ENCODE measurements around the gene RAB7A.

RAB7A gene

DNA sequence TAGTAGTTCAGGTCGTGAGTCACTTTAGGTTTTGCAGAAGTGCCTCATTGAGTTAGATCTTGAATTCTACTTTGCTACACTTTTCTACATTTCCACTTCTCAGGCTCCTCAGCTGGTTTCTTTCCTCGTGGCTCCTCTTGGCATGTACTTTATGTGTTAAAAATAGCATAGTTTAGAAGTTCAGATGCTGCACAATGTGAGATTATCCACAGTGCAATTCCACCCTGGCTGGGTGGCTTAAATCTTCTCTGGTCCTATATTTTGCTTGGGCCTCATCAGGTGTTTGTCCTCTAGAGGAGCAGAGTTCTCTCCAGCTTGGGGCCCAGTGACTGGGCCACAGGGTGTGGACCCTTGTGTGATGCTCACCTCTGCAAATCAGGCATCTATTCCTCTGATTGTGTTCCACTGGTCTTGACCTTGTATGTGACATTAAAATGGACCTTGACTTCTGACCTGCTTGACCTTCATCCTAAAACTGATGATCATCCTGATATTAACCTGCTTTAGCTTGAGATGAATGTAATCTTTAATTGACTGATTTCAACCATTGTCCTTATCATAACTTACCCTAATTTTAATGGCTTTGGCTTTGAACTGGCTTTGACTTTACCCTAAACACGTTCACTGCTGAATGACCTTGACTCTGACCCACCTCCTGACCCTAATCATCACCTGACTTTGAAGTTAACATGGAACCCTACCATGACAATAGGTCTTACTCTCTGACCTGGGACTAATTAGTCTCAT lies 89.5 kb downstream of the RAB7A start:
- no peak for DNase-seq (ENCODE audit: extremely low spot score)
- ChIA-PET POLR2A (no interaction called here), CTCF (interaction anchor here (1.1 kb wide), 1 partner anchor 16 kb away, joined by 3 read pairs; no protein-coding TSS in a partner anchor)
- TF ChIP-seq, protein P1, sequence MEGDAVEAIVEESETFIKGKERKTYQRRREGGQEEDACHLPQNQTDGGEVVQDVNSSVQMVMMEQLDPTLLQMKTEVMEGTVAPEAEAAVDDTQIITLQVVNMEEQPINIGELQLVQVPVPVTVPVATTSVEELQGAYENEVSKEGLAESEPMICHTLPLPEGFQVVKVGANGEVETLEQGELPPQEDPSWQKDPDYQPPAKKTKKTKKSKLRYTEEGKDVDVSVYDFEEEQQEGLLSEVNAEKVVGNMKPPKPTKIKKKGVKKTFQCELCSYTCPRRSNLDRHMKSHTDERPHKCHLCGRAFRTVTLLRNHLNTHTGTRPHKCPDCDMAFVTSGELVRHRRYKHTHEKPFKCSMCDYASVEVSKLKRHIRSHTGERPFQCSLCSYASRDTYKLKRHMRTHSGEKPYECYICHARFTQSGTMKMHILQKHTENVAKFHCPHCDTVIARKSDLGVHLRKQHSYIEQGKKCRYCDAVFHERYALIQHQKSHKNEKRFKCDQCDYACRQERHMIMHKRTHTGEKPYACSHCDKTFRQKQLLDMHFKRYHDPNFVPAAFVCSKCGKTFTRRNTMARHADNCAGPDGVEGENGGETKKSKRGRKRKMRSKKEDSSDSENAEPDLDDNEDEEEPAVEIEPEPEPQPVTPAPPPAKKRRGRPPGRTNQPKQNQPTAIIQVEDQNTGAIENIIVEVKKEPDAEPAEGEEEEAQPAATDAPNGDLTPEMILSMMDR (IDR thresholded peaks at IDR 0.05; ENCODE audit: control extremely low read depth, extremely low read depth, low read depth, missing control alignments): no peak

DNA sequence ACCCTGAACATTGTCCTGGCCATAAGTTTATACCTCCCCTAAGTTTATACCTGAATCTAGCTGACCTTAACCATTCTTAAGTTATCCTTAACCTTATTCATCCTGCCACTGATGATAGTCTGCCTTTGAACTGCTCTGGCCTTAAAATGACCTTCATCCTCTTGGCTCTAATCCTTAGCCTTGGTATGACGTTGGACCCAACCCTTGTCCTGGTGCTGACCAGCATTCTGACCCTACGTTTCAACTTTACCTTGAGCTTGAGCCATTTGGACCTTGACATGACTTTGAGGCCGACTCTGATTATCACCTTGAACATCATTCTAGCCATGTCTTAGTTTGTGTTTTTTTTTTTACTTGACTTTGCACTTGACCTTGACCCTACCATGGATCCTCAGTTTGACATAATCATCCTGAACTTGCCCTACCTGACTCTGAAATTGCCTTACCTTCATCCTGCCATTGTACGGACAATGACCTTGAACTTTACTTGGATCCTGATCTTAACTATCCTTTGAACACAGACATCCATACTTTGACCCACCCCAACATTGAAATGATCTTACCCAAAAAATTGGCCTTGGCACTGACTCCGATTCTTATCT lies 92.3 kb downstream of the RAB7A start:
- ChIA-PET CTCF (interaction anchor here (1.0 to 2.0 kb wide), 2 partner anchors 9 to 137 kb away, joined by 3 to 6 read pairs; no protein-coding TSS in a partner anchor), POLR2A (no interaction called here)
- TF ChIP-seq, protein P1 (IDR thresholded peaks at IDR 0.05; ENCODE audit: control extremely low read depth, extremely low read depth, low read depth, missing control alignments): no peak
- DNase-seq (ENCODE audit: extremely low spot score): no peak

DNA sequence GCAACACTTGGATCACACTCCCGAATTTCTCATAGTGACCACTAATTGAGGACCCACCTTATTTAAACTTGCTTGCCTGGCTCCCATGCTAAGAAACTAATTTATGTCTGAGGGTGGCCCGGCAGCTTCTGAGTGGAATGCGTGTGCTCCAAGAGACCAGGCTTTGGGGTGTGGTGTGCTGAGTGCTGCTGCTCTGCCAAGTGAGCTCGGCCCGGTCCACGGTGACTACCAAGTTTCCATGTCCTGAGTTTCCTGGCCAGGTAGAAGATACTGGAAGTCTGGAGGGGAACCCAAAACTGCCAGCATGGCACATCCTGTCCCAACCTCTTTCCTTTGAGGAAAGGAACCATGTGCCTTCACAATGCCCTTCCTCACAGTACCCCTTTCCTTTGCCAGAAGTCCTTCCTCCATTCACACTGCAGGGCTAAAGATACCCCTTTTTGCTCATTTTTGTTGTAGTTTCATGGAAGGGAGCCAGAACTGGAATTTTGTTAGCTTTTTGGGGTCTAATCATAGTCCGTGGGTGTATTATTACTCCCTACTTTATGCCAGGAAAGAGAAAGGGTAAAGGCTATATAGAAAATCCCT lies 94.4 kb downstream of the RAB7A start:
- TF ChIP-seq, protein P1 (IDR thresholded peaks at IDR 0.05; ENCODE audit: control extremely low read depth, extremely low read depth, low read depth, missing control alignments): no peak
- POLR2A ChIA-PET: no interaction called here
- CTCF ChIA-PET: interaction anchor here (0.7 to 3.9 kb wide), 2 partner anchors 26 to 140 kb away, joined by 3 to 14 read pairs; no protein-coding TSS in a partner anchor
- no peak for DNase-seq (ENCODE audit: extremely low spot score)

DNA sequence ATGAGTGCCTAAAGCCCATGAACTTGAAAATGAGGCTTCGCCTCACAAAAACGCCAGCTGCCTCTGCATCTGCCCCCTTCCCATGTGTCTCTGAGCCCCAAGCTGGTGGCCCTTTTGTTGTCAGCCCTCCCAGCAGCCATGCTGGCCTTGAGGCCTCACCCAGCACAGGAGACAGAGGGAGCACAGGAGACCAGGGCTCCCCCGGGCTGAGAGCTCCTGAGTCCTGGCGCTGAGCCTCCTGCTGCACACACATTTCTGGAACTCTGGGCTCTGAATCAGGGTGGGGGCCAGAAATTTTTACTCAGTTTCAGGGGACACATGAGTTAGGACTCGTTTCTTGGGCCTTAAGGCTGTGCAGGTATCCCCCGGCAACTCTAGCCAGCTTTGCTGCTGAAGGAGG lies 97.0 kb downstream of the RAB7A start:
- TF ChIP-seq, protein P1 (IDR thresholded peaks at IDR 0.05; ENCODE audit: control extremely low read depth, extremely low read depth, low read depth, missing control alignments): no peak
- POLR2A ChIA-PET: no interaction called here
- CTCF ChIA-PET: interaction anchor here (0.8 to 3.9 kb wide), 3 partner anchors 23 to 422 kb away, joined by 3 to 14 read pairs (median 3); no protein-coding TSS in a partner anchor

DNA sequence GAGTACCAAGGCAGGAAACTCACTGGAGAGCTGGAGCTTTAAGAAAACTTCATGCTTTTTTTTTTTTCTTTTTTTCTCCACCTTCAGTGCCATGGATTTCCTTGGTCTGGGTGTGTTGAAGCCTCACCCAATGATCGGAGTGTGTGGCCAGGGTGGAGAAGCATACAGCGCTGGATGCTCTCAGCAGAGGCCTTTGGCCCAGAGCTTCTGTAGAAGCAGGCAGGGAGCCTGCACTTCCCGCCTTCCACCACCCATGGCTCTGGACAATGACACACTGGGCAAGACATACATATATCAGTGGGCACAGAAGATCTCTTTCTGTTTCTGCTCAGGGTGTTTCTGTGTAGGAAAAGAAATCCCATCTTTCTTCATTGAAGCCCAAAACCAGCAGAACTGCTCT lies 97.6 kb downstream of the RAB7A start:
- POLR2A ChIA-PET: no interaction called here
- TF ChIP-seq, protein P1 (IDR thresholded peaks at IDR 0.05; ENCODE audit: control extremely low read depth, extremely low read depth, low read depth, missing control alignments): no peak
- CTCF ChIA-PET: interaction anchor here (0.8 to 3.9 kb wide), 3 partner anchors 22 to 422 kb away, joined by 3 to 14 read pairs (median 3); no protein-coding TSS in a partner anchor

More for the DNA sequence above, 97.0 kb downstream of the RAB7A start:
- DNase-seq (ENCODE audit: extremely low spot score): no peak

DNA sequence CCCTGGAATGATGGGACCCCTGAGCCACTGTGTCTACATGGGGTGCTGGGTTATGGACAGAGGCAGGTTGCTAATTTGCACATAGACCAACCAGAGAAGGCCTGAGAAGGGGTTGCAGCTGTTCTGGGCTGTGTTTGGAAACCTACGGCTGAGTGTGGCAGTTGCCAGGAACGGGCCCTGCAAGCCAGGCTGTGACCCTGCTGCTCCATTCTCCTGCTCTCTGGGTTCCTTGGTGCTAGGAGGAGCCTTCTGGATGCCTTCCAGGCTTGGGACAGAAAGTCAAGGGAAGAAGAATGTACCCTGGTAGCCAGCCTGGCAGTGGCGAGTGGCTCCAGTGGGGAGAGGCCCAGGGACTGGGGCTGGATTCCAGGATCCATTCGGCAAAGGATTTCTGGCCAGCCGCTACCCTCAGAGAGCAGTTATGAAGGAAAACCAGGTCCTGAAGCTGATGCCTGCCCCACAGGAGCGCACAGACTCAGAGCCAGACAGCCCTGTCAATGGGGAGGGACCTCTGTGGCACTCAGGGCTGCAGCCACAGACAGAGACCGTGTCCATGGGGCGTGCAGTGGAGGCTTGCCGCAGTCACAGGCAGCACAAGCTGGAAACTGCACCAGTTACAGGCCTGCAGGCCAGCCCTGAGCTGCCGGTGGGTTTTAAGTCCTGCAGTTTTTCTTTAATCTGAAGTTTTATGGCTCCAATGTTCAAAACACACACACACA lies 98.3 kb downstream of the RAB7A start:
- DNase-seq (ENCODE audit: extremely low spot score): no peak
- ChIA-PET CTCF (interaction anchor here (1.1 to 3.9 kb wide), 2 partner anchors 22 to 207 kb away, joined by 3 to 14 read pairs; no protein-coding TSS in a partner anchor), POLR2A (no interaction called here)
- TF ChIP-seq, protein P1 (IDR thresholded peaks at IDR 0.05; ENCODE audit: control extremely low read depth, extremely low read depth, low read depth, missing control alignments): no peak

More for the DNA sequence above, 97.6 kb downstream of the RAB7A start:
- DNase-seq (ENCODE audit: extremely low spot score): no peak

Data from GM10248 (cell line).